Subcutaneous adipose tissue (tissue), 4 donors: ENCODE measurements around the gene CADM2. TPM values are rescaled to one million over a fixed set of nuclear protein-coding genes. Genes with fewer than 3 reads are reported as not detected.

Experiments
- CTCF ChIP-seq: fragments of 450-650 bp; IDR thresholded peaks from one replicate; pipeline ENCODE4 v1.5.1; 2016; ENCODE audit warnings: low read depth, mild to moderate bottlenecking, control low read depth, antibody characterized with exemption, moderate library complexity
- total RNA-seq, 4 donors: library from RNA; depleted of rRNA; stranded (reverse); fragments of >200 nt; gene quantifications; one replicate each; pipeline ENCODE4 v1.1.0, GENCODE V29; 2016

The CADM2 gene
- total RNA-seq, 4 donors from 2014 or later = 1.0 to 19.8 (median 4.4) TPM

- TF ChIP-seq CTCF = no peak
These were observed 862.5 kb downstream of the CADM2 start for GRCh38 chr3:85821130-85821756.

- TF ChIP-seq CTCF = no peak
These were observed 877.2 kb downstream of the CADM2 start for GRCh38 chr3:85835857-85836440.

- TF ChIP-seq CTCF = no peak
These were observed 878.6 kb downstream of the CADM2 start for GRCh38 chr3:85837402-85837801.

DNA sequence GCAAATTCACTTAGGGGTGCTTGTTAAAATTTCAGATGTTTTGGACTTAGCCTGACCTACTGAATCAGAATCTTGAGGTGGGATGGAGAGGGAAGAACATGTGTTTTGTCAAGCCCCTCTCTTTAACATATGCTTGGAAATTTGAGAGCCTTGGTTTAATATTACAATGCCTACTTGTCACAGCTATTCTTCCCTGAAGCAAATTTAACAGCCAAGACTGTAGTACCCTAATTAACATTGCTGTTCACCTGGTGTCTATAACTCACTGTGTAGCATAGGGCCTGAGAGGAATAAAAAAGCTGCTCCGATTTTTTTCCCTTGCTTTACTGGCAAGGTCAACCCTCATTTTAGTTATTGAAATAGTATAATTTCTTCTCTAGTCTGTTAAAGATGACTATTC, 880.1 kb downstream of the CADM2 start:
- no peak for TF ChIP-seq CTCF

- TF ChIP-seq CTCF = no peak
These were observed 883.3 kb downstream of the CADM2 start for GRCh38 chr3:85842081-85842480.

GRCh38 chr3:85846940-85847339, 888.2 kb downstream of the CADM2 start:
- no peak for TF ChIP-seq CTCF

DNA sequence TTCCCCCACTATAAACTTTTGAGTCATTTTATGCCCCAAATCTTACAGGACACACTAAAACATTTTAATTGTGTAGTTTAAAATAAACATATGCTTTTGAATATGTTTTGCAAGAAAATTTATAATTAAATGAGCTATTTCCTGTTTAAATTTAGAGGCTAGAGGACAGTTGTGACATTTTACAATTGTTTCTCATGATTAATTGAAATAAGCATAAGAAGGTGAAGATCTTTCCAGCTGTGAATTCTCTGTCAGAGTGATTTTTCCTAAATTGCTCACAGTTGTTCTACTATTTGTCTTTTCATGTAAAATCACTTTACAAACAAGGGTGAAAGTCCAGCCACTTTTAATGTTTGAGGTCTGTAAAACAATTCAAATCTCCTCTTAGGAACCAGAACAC, 892.3 kb downstream of the CADM2 start:
- TF ChIP-seq CTCF = no peak
